OCI-LY7 (cell line): ENCODE data around the gene ROPN1L. TPM values are rescaled to one million over a fixed set of nuclear protein-coding genes. Genes with fewer than 3 reads are reported as not detected.
A peak's percentile ranks its signal among the peaks of the same experiment; 100 is the strongest.

Experiments
- BruUV-seq: library from RNA; stranded (reverse); fragments of 400-500 nt; replicated peaks from 2 replicates; lab custom pipeline; 2021; lab: Mats Ljungman, UMichigan
- CTCF ChIA-PET: fragments of 300-600 bp; sonication (Branson Sonifier 250); formaldehyde crosslinking; loops from one replicate; lab custom pipeline; 2022; ENCODE audit warnings: antibody characterized with exemption; ENCODE audit not compliant: unreplicated experiment; lab: Charles Lee
- POLR2A ChIA-PET: fragments of 300-600 bp; sonication (Branson Sonifier 250); formaldehyde crosslinking; loops from one replicate; lab custom pipeline; 2022; ENCODE audit warnings: antibody characterized with exemption; lab: Charles Lee
- DNase-seq: peaks from one replicate; pipeline ENCODE4 v3.0.0-alpha.2; 2015; ENCODE audit warnings: low spot score
- H2AFZ ChIP-seq: fragments of 200-600 bp; sonication (generic), shearing (Covaris generic); 2 replicates; pipeline ENCODE4 v1.6.1; 2014; ENCODE audit warnings: mild to moderate bottlenecking, antibody characterized with exemption, low read length, moderate library complexity
- H3K27ac ChIP-seq: fragments of 200-600 bp; sonication (generic); 2 replicates; pipeline ENCODE4 v1.5.1; 2014; ENCODE audit warnings: mixed run types, low read depth, mild to moderate bottlenecking, moderate library complexity, low read length, inconsistent platforms; ENCODE audit not compliant: poor library complexity, severe bottlenecking
- H3K36me3 ChIP-seq: fragments of 200-600 bp; sonication (generic); 2 replicates; pipeline ENCODE4 v1.6.1; 2014; ENCODE audit warnings: mild to moderate bottlenecking, antibody characterized with exemption, low read length, moderate library complexity, mixed read lengths; ENCODE audit not compliant: insufficient read depth
- H3K4me1 ChIP-seq: fragments of 200-600 bp; sonication (generic); 2 replicates; pipeline ENCODE4 v1.5.1; 2014; ENCODE audit warnings: mild to moderate bottlenecking, low read length; ENCODE audit not compliant: insufficient read depth, poor library complexity, severe bottlenecking
- H3K4me2 ChIP-seq: fragments of 200-600 bp; sonication (generic); 2 replicates; pipeline ENCODE4 v1.6.1; 2014; ENCODE audit warnings: mild to moderate bottlenecking, low read length
- H3K4me3 ChIP-seq: fragments of 200-600 bp; sonication (generic); 2 replicates; pipeline ENCODE4 v1.5.1; 2014; ENCODE audit warnings: mild to moderate bottlenecking, low read depth, low read length; ENCODE audit not compliant: poor library complexity, severe bottlenecking
- H3K79me2 ChIP-seq: fragments of 200-600 bp; sonication (generic); 2 replicates; pipeline ENCODE4 v1.6.1; 2016; ENCODE audit warnings: low read depth, mild to moderate bottlenecking, low read length, moderate library complexity, mixed read lengths; ENCODE audit not compliant: insufficient read depth
- H3K9me2 ChIP-seq: fragments of 200-600 bp; sonication (generic); 2 replicates; pipeline ENCODE4 v1.6.1; 2016; ENCODE audit warnings: mild to moderate bottlenecking, low read length, mixed read lengths; ENCODE audit not compliant: insufficient read depth
- H3K9me3 ChIP-seq: fragments of 200-600 bp; sonication (generic); 2 replicates; pipeline ENCODE4 v1.6.1; 2014; ENCODE audit warnings: mild to moderate bottlenecking, mixed run types, low read length, mixed read lengths
- H4K20me1 ChIP-seq: fragments of 200-600 bp; sonication (generic); 2 replicates; pipeline ENCODE4 v1.6.1; 2014; ENCODE audit warnings: mild to moderate bottlenecking, antibody characterized with exemption, low read length, moderate library complexity, mixed read lengths; ENCODE audit not compliant: insufficient read depth
- EZH2phosphoT487 ChIP-seq: fragments of 200-600 bp; sonication (generic); IDR thresholded peaks from 2 replicates; pipeline ENCODE4 v1.6.1; 2018; ENCODE audit warnings: low read depth, borderline replicate concordance, mild to moderate bottlenecking, mixed run types, antibody characterized with exemption, low read length, moderate library complexity, mixed read lengths
- intact Hi-C: fragments of 100-400 bp; cut with micrococcal nuclease; formaldehyde crosslinking; loops from one replicate; pipeline ENCODE4 v1.10.0; 2022; ENCODE audit not compliant: unreplicated experiment
- total RNA-seq, 2 experiments: library from RNA; depleted of rRNA in 1 of 2; stranded (reverse); fragments of >200 nt in 1 of 2; shearing (Covaris generic) in 1 of 2; gene quantifications; 2 replicates each; pipeline ENCODE4 v1.2.3, GENCODE V29; 2014 to 2022
- TF ChIP-seq, protein P1 (sequence below): fragments of 200-600 bp; sonication (generic); conservative IDR thresholded peaks from 2 replicates; pipeline ENCODE4 v1.5.1; 2014; ENCODE audit warnings: mild to moderate bottlenecking, antibody characterized with exemption, low read length, moderate library complexity, mixed read lengths

The ROPN1L gene
- total RNA-seq, 2 experiments from 2014 or later: 0.35 to 0.36 TPM

GRCh38 chr5:10424124-10424731 lies 17.5 kb upstream of the ROPN1L start:
- BruUV-seq: no TSS peak
- Histone ChIP-seq H3K9me2 (no peaks in the 10 kb centered on the region), H3K4me2 (no peak overlapping the region), H3K79me2 (no peaks in the 10 kb centered on the region), H4K20me1 (no peaks in the 10 kb centered on the region), H3K27ac (no peak overlapping the region), H3K4me3 (no peak overlapping the region), H2AFZ (no peak overlapping the region), H3K36me3 (peaks cover 97% of the 10 kb centered on the region), H3K4me1 (peaks cover 8% of the 10 kb centered on the region), H3K9me3 (no peaks in the 10 kb centered on the region)
- peak; percentile 64 for DNase-seq
- intact Hi-C loops: loop anchor here (1.0 kb wide), 1 partner anchor 140 kb away; no protein-coding TSS in a partner anchor
- TF ChIP-seq, protein P1, sequence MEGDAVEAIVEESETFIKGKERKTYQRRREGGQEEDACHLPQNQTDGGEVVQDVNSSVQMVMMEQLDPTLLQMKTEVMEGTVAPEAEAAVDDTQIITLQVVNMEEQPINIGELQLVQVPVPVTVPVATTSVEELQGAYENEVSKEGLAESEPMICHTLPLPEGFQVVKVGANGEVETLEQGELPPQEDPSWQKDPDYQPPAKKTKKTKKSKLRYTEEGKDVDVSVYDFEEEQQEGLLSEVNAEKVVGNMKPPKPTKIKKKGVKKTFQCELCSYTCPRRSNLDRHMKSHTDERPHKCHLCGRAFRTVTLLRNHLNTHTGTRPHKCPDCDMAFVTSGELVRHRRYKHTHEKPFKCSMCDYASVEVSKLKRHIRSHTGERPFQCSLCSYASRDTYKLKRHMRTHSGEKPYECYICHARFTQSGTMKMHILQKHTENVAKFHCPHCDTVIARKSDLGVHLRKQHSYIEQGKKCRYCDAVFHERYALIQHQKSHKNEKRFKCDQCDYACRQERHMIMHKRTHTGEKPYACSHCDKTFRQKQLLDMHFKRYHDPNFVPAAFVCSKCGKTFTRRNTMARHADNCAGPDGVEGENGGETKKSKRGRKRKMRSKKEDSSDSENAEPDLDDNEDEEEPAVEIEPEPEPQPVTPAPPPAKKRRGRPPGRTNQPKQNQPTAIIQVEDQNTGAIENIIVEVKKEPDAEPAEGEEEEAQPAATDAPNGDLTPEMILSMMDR: peak; percentile 80
- no peak for TF ChIP-seq EZH2phosphoT487
- ChIA-PET POLR2A (interaction anchor here (0.9 to 1.1 kb wide), 2 partner anchors 13 to 36 kb away, joined by 3 read pairs; no protein-coding TSS in a partner anchor), CTCF (no interaction called here)

GRCh38 chr5:10427201-10427600 lies 14.5 kb upstream of the ROPN1L start:
- no peak for TF ChIP-seq EZH2phosphoT487
- TF ChIP-seq, protein P1: no peak
- H3K36me3 ChIP-seq: peaks cover 97% of the 10 kb centered on the region
- no peak overlapping the region for H2AFZ ChIP-seq
- intact Hi-C loops: no loop called here
- H3K79me2 ChIP-seq: no peaks in the 10 kb centered on the region
- no peak overlapping the region for H3K27ac ChIP-seq
- no peak for DNase-seq
- BruUV-seq: no TSS peak
- no peaks in the 10 kb centered on the region for H3K9me3 ChIP-seq
- CTCF ChIA-PET: no interaction called here
- H4K20me1 ChIP-seq: no peaks in the 10 kb centered on the region
- peaks cover 8% of the 10 kb centered on the region for H3K4me1 ChIP-seq
- no peak overlapping the region for H3K4me2 ChIP-seq
- H3K4me3 ChIP-seq: no peak overlapping the region
- H3K9me2 ChIP-seq: no peaks in the 10 kb centered on the region
- POLR2A ChIA-PET: no interaction called here

DNA sequence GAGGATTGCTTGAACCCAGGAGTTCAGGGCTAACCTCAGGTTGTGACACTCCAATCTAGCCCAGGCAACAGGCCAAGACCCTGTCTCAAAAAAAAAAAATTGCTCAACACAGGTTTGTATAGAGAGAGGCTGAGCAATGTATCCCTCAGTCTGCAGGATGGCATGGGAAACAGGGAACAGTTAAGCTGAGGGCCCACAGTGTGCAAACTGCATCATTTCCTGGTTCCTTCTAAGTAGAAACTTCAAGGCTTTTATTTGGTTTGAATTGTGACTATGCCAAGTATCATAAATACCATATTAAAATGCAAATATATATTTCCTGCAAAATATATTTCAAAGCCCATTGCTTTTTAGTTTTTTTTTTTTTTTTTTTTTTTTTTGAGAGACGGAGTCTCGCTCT lies 13.7 kb upstream of the ROPN1L start:
- intact Hi-C loops: no loop called here
- Histone ChIP-seq H2AFZ (no peak overlapping the region), H3K4me2 (no peak overlapping the region), H3K4me3 (no peak overlapping the region), H3K9me3 (no peaks in the 10 kb centered on the region), H3K9me2 (no peaks in the 10 kb centered on the region), H3K79me2 (no peaks in the 10 kb centered on the region), H4K20me1 (no peaks in the 10 kb centered on the region), H3K36me3 (peaks cover 96% of the 10 kb centered on the region), H3K4me1 (peaks cover 2% of the 10 kb centered on the region), H3K27ac (no peak overlapping the region)
- ChIA-PET CTCF (no interaction called here), POLR2A (interaction anchor here (0.5 to 1.2 kb wide), 6 partner anchors 15 to 178 kb away, joined by 3 to 7 read pairs (median 6); no protein-coding TSS in a partner anchor)
- no peak for DNase-seq
- TF ChIP-seq EZH2phosphoT487: no peak
- TF ChIP-seq, protein P1: no peak
- no TSS peak for BruUV-seq
